Measurements from ENCODE around the gene FBXL13.
"Not testable (repeated sequence)": the region's sequence is repeated elsewhere in the genome, so short reads cannot be mapped to it uniquely, and the experiment has no call there.

FBXL13 gene

DNA sequence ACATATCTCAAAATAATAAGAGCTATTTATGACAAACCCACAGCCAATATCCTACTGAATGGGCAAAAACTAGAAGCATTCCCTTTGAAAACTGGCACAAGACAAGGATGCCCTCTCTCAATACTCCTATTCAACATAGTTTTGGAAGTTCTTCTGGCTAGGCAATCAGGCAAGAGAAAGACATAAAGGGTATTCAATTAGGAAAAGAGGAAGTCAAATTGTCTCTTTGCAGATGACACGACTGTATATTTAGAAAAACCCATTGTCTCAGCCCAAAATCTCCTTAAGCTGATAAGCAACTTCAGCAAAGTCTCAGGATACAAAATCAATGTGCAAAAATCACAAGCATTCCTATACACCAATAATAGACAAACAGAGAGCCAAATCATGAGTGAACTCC is 32.8 kb downstream of the FBXL13 start:
- TF ChIP-seq SPI1 (IDR thresholded peaks at IDR 0.05; ENCODE audit: borderline replicate concordance, low read depth), result peak; percentile 64
- H3K4me3 ChIP-seq (replicated peaks; ENCODE audit: insufficient read depth, low read length); DNase-seq (ENCODE audit: low read depth in 1 of 2, low spot score in 1 of 2); H3K27me3 ChIP-seq (ENCODE audit: insufficient read depth, poor library complexity, severe bottlenecking); H3K27ac ChIP-seq (replicated peaks): not testable (repeated sequence)

GRCh38 chr7:103037823-103038739 is 36.5 kb downstream of the FBXL13 start:
- H3K27me3 ChIP-seq (ENCODE audit: insufficient read depth, poor library complexity, severe bottlenecking); H3K27ac ChIP-seq (replicated peaks); DNase-seq (ENCODE audit: low read depth in 1 of 2, low spot score in 1 of 2); H3K4me3 ChIP-seq (replicated peaks; ENCODE audit: insufficient read depth, low read length): not testable (repeated sequence)

DNA sequence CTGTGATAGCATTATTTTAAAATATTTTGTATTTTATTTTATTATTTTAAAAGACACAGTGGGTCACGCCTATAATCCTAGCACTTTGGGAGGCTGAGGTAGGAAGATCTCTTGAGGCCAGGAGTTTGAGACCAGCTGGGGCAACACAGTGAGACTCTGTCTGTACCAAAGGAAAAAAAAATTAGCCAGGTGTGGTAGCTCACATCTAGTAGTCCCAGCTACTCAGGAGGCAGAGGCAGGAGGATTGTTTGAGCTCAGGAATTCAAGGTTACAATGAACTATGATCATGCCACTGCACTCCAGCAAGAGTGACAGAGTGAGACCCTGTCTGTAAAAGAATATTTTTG is 37.1 kb downstream of the FBXL13 start:
- H3K27ac ChIP-seq (replicated peaks), result no peak overlapping the region
- no peak for DNase-seq (ENCODE audit: low read depth in 1 of 2, low spot score in 1 of 2)
- no peaks in the 10 kb centered on the region for H3K27me3 ChIP-seq (ENCODE audit: insufficient read depth, poor library complexity, severe bottlenecking)
- H3K4me3 ChIP-seq (replicated peaks; ENCODE audit: insufficient read depth, low read length), result no peak overlapping the region
- TF ChIP-seq SPI1 (IDR thresholded peaks at IDR 0.05; ENCODE audit: borderline replicate concordance, low read depth) (no peak), POLR2AphosphoS5 (IDR thresholded peaks at IDR 0.05; ENCODE audit: low read depth) (no peak), GABPA (IDR thresholded peaks at IDR 0.05; ENCODE audit: low read depth) (no peak)
- TF ChIP-seq, protein P1, sequence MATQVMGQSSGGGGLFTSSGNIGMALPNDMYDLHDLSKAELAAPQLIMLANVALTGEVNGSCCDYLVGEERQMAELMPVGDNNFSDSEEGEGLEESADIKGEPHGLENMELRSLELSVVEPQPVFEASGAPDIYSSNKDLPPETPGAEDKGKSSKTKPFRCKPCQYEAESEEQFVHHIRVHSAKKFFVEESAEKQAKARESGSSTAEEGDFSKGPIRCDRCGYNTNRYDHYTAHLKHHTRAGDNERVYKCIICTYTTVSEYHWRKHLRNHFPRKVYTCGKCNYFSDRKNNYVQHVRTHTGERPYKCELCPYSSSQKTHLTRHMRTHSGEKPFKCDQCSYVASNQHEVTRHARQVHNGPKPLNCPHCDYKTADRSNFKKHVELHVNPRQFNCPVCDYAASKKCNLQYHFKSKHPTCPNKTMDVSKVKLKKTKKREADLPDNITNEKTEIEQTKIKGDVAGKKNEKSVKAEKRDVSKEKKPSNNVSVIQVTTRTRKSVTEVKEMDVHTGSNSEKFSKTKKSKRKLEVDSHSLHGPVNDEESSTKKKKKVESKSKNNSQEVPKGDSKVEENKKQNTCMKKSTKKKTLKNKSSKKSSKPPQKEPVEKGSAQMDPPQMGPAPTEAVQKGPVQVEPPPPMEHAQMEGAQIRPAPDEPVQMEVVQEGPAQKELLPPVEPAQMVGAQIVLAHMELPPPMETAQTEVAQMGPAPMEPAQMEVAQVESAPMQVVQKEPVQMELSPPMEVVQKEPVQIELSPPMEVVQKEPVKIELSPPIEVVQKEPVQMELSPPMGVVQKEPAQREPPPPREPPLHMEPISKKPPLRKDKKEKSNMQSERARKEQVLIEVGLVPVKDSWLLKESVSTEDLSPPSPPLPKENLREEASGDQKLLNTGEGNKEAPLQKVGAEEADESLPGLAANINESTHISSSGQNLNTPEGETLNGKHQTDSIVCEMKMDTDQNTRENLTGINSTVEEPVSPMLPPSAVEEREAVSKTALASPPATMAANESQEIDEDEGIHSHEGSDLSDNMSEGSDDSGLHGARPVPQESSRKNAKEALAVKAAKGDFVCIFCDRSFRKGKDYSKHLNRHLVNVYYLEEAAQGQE (IDR thresholded peaks at IDR 0.05; ENCODE audit: insufficient replicate concordance, low read depth), result no peak
- TF ChIP-seq, protein P2, sequence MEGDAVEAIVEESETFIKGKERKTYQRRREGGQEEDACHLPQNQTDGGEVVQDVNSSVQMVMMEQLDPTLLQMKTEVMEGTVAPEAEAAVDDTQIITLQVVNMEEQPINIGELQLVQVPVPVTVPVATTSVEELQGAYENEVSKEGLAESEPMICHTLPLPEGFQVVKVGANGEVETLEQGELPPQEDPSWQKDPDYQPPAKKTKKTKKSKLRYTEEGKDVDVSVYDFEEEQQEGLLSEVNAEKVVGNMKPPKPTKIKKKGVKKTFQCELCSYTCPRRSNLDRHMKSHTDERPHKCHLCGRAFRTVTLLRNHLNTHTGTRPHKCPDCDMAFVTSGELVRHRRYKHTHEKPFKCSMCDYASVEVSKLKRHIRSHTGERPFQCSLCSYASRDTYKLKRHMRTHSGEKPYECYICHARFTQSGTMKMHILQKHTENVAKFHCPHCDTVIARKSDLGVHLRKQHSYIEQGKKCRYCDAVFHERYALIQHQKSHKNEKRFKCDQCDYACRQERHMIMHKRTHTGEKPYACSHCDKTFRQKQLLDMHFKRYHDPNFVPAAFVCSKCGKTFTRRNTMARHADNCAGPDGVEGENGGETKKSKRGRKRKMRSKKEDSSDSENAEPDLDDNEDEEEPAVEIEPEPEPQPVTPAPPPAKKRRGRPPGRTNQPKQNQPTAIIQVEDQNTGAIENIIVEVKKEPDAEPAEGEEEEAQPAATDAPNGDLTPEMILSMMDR (IDR thresholded peaks at IDR 0.05; ENCODE audit: insufficient read depth, low read length), result no peak

DNA sequence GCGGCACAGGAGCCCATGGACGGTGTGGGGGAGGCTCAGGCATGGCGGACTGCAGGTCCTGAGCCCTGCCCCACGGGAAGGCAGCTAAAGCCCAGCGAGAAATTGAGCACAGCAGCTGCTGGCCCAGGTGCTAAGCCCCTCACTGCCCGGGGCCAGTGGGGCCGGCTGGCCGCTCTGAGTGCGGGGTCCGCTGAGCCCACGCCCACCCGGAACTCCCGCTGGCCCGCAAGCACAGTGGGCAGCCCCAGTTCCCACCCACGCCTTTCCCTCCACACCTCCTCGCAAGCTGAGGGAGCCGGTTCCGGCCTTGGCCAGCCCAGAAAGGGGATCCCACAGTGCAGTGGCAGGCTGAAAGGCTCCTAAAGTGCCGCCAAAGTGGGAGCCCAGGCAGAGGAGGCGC is 40.3 kb downstream of the FBXL13 start:
- not testable (repeated sequence) for H3K4me3 ChIP-seq (replicated peaks; ENCODE audit: insufficient read depth, low read length); H3K27ac ChIP-seq (replicated peaks); DNase-seq (ENCODE audit: low read depth in 1 of 2, low spot score in 1 of 2); H3K27me3 ChIP-seq (ENCODE audit: insufficient read depth, poor library complexity, severe bottlenecking)

- no peaks in the 10 kb centered on the region for H3K27me3 ChIP-seq (ENCODE audit: insufficient read depth, poor library complexity, severe bottlenecking)
- no peak overlapping the region for H3K4me3 ChIP-seq (replicated peaks; ENCODE audit: insufficient read depth, low read length)
- TF ChIP-seq, protein P1 (IDR thresholded peaks at IDR 0.05; ENCODE audit: insufficient replicate concordance, low read depth), result no peak
- TF ChIP-seq, protein P2 (IDR thresholded peaks at IDR 0.05; ENCODE audit: insufficient read depth, low read length), result no peak
- TF ChIP-seq SPI1 (IDR thresholded peaks at IDR 0.05; ENCODE audit: borderline replicate concordance, low read depth), result no peak
- no peak for TF ChIP-seq GABPA (IDR thresholded peaks at IDR 0.05; ENCODE audit: low read depth)
- no peak for TF ChIP-seq POLR2AphosphoS5 (IDR thresholded peaks at IDR 0.05; ENCODE audit: low read depth)
- no peak for DNase-seq (ENCODE audit: low read depth in 1 of 2, low spot score in 1 of 2)
- no peak overlapping the region for H3K27ac ChIP-seq (replicated peaks)
Measured at GRCh38 chr7:103031781-103032180, 42.8 kb downstream of the FBXL13 start.
